Hepatocyte (in vitro differentiated cells): ENCODE data around the gene HNMT.

Experiments used
- CTCF ChIP-seq: fragments of 200-600 bp; sonication (generic); IDR thresholded peaks from 2 replicates; pipeline ENCODE4 v1.5.1; 2016; ENCODE audit warnings: antibody characterized with exemption, mild to moderate bottlenecking; ENCODE audit not compliant: poor library complexity
- EZH2 ChIP-seq: fragments of 200-600 bp; sonication (generic); IDR thresholded peaks from 2 replicates; pipeline ENCODE4 v1.6.1; 2016; ENCODE audit warnings: antibody characterized with exemption, mild to moderate bottlenecking, borderline replicate concordance
- EZH2phosphoT487 ChIP-seq: fragments of 200-600 bp; sonication (generic); IDR thresholded peaks from one replicate; pipeline ENCODE4 v1.6.1; 2018; ENCODE audit warnings: antibody characterized with exemption, mild to moderate bottlenecking, low read depth, moderate library complexity; ENCODE audit not compliant: unreplicated experiment, severe bottlenecking

GRCh38 chr2:137960223-137960622 is 4.0 kb upstream of the HNMT start:
- TF ChIP-seq CTCF (no peak), EZH2 (no peak), EZH2phosphoT487 (no peak)
